ENCODE data around the gene SAMD4A.

The SAMD4A gene

GRCh38 chr14:54654605-54655004 lies 87.7 kb downstream of the SAMD4A start:
- Histone ChIP-seq H4K20me1 (ENCODE audit: low read depth, low read length) (no peaks in the 10 kb centered on the region), H3K79me2 (ENCODE audit: insufficient read depth, low read length) (no peaks in the 10 kb centered on the region), H3K4me2 (ENCODE audit: low read depth, low read length, poor library complexity, severe bottlenecking) (no peak overlapping the region), H3F3A (ENCODE audit: insufficient read depth) (no peaks in the 10 kb centered on the region), H3K9me2 (replicated peaks; ENCODE audit: insufficient read depth, low read length) (no peaks in the 10 kb centered on the region), H3K27me3 (ENCODE audit: low read length) (no peaks in the 10 kb centered on the region), H3K9me3 (ENCODE audit: insufficient read depth, low read length) (no peaks in the 10 kb centered on the region), H3K9ac (ENCODE audit: low read length) (no peak overlapping the region), H2AFZ (ENCODE audit: low read depth, low read length, severe bottlenecking) (no peak overlapping the region), H3K27ac (ENCODE audit: low read depth, low read length) (no peak overlapping the region), H3K36me3 (ENCODE audit: low read length) (no peaks in the 10 kb centered on the region), H3K4me3 (ENCODE audit: insufficient read depth, low read length, poor library complexity, severe bottlenecking) (no peak overlapping the region)
- TF ChIP-seq EZH2phosphoT487 (conservative IDR thresholded peaks at IDR 0.05; ENCODE audit: low read length) (no peak), CTCF (IDR thresholded peaks at IDR 0.05; ENCODE audit: insufficient read depth, low read length, poor library complexity, severe bottlenecking) (no peak)

- Histone ChIP-seq H3K9me2 (replicated peaks; ENCODE audit: insufficient read depth, low read length) (no peaks in the 10 kb centered on the region), H2AFZ (ENCODE audit: low read depth, low read length, severe bottlenecking) (no peak overlapping the region), H3K9me3 (ENCODE audit: insufficient read depth, low read length) (no peaks in the 10 kb centered on the region), H3K27me3 (ENCODE audit: low read length) (no peaks in the 10 kb centered on the region), H4K20me1 (ENCODE audit: low read depth, low read length) (no peaks in the 10 kb centered on the region), H3K27ac (ENCODE audit: low read depth, low read length) (no peak overlapping the region), H3K79me2 (ENCODE audit: insufficient read depth, low read length) (no peaks in the 10 kb centered on the region), H3K4me2 (ENCODE audit: low read depth, low read length, poor library complexity, severe bottlenecking) (no peak overlapping the region), H3K4me3 (ENCODE audit: insufficient read depth, low read length, poor library complexity, severe bottlenecking) (no peak overlapping the region), H3K9ac (ENCODE audit: low read length) (no peak overlapping the region), H3K36me3 (ENCODE audit: low read length) (no peaks in the 10 kb centered on the region), H3F3A (ENCODE audit: insufficient read depth) (no peaks in the 10 kb centered on the region)
- TF ChIP-seq EZH2phosphoT487 (conservative IDR thresholded peaks at IDR 0.05; ENCODE audit: low read length) (no peak), CTCF (IDR thresholded peaks at IDR 0.05; ENCODE audit: insufficient read depth, low read length, poor library complexity, severe bottlenecking) (no peak)
These were observed 91.9 kb downstream of the SAMD4A start for GRCh38 chr14:54658836-54659235.

GRCh38 chr14:54659365-54659764 lies 92.4 kb downstream of the SAMD4A start:
- Histone ChIP-seq H4K20me1 (ENCODE audit: low read depth, low read length) (no peaks in the 10 kb centered on the region), H3K9me2 (replicated peaks; ENCODE audit: insufficient read depth, low read length) (no peaks in the 10 kb centered on the region), H3K27me3 (ENCODE audit: low read length) (no peaks in the 10 kb centered on the region), H3K4me3 (ENCODE audit: insufficient read depth, low read length, poor library complexity, severe bottlenecking) (no peak overlapping the region), H3K9ac (ENCODE audit: low read length) (no peak overlapping the region), H3K27ac (ENCODE audit: low read depth, low read length) (no peak overlapping the region), H2AFZ (ENCODE audit: low read depth, low read length, severe bottlenecking) (no peak overlapping the region), H3K4me2 (ENCODE audit: low read depth, low read length, poor library complexity, severe bottlenecking) (no peak overlapping the region), H3F3A (ENCODE audit: insufficient read depth) (no peaks in the 10 kb centered on the region), H3K79me2 (ENCODE audit: insufficient read depth, low read length) (no peaks in the 10 kb centered on the region), H3K36me3 (ENCODE audit: low read length) (no peaks in the 10 kb centered on the region), H3K9me3 (ENCODE audit: insufficient read depth, low read length) (no peaks in the 10 kb centered on the region)
- TF ChIP-seq CTCF (IDR thresholded peaks at IDR 0.05; ENCODE audit: insufficient read depth, low read length, poor library complexity, severe bottlenecking) (no peak), EZH2phosphoT487 (conservative IDR thresholded peaks at IDR 0.05; ENCODE audit: low read length) (no peak)

All from SU-DHL-6 (cell line).